Measurements from ENCODE around the gene ARIH1. TPM values are rescaled to one million over a fixed set of nuclear protein-coding genes. Genes with fewer than 3 reads are reported as not detected.

The ARIH1 gene
- total and polyA plus RNA-seq, 2 donors (not counting 3 experiments of a cell fraction or from before 2014, with no cell fraction given): 25.1 to 144 TPM

- intact Hi-C loops (cut with micrococcal nuclease) (no loop called here), dilution Hi-C loops (cut with MboI; ENCODE audit: extremely low pct_ligation_motif_present, low sequenced_read_pairs) (no loop called here)
- peaks cover 100% of the 10 kb centered on the region for H3K79me2 ChIP-seq (ENCODE audit: control insufficient read depth, insufficient read depth, low read length)
- FAIRE-seq (no peak), DNase-seq (ENCODE audit: low read depth, low spot score) (no peak)
- no peak overlapping the region for H3K27ac ChIP-seq (ENCODE audit: insufficient read depth, low read depth, low read length)
- no peak overlapping the region for H3K4me3 ChIP-seq (replicated peaks in 1 of 3; ENCODE audit: insufficient read depth in 1 of 3, low read depth in 1 of 3, low read length in 3 of 3)
- BruUV-seq (replicated peaks): no TSS peak
- no peak overlapping the region for H3K4me2 ChIP-seq (ENCODE audit: insufficient read depth, low read length)
- H3K36me3 ChIP-seq (ENCODE audit: control insufficient read depth in 2 of 2, extremely low read depth in 1 of 2, insufficient read depth in 2 of 2, low read length in 2 of 2): no peaks in the 10 kb centered on the region
- H3K9me1 ChIP-seq (replicated peaks; ENCODE audit: control insufficient read depth, extremely low read depth, insufficient read depth, low read length): no peaks in the 10 kb centered on the region
- H2AFZ ChIP-seq (ENCODE audit: low read depth, low read length): no peak overlapping the region
- no peaks in the 10 kb centered on the region for H3K9me3 ChIP-seq (replicated peaks; ENCODE audit: control insufficient read depth, insufficient read depth, low read length)
- H4K20me1 ChIP-seq (replicated peaks; ENCODE audit: control insufficient read depth, extremely low read depth, insufficient read depth, low read length): peaks cover 53% of the 10 kb centered on the region
- ChIA-PET POLR2A (no interaction called here), CTCF (interaction anchor here (0.6 to 3.4 kb wide), 3 partner anchors 14 to 25 kb away, joined by 3 to 9 read pairs (median 4); no protein-coding TSS in a partner anchor)
- TF ChIP-seq EZH2 (IDR thresholded peaks at IDR 0.05; ENCODE audit: borderline replicate concordance, low read depth, low read length, severe bottlenecking) (no peak), MAX (IDR thresholded peaks at IDR 0.05; ENCODE audit: insufficient read depth, insufficient read length) (no peak), JUN (IDR thresholded peaks at IDR 0.05; ENCODE audit: borderline replicate concordance, insufficient read depth, insufficient read length, low read depth) (no peak), CTCF (IDR thresholded peaks at IDR 0.05; ENCODE audit: extremely low read depth in 1 of 2, insufficient read depth in 1 of 2, low read depth in 1 of 2, low read length in 2 of 2) (no peak), POLR2A (IDR thresholded peaks at IDR 0.05; ENCODE audit: low read depth, low read length) (no peak), MYC (IDR thresholded peaks at IDR 0.05; ENCODE audit: low read depth, low read length) (no peak), POLR2AphosphoS5 (IDR thresholded peaks at IDR 0.05; ENCODE audit: insufficient read depth, low read depth, low read length) (no peak), FOS (IDR thresholded peaks at IDR 0.05; ENCODE audit: borderline replicate concordance, insufficient read depth, low read length) (no peak), GATA2 (IDR thresholded peaks at IDR 0.05; ENCODE audit: insufficient read depth, insufficient read length, low read depth, low read length) (no peak)
- H3K27me3 ChIP-seq (ENCODE audit: control insufficient read depth in 2 of 2, insufficient read depth in 2 of 2, low read length in 2 of 2): no peaks in the 10 kb centered on the region
- H3K9ac ChIP-seq (replicated peaks; ENCODE audit: extremely low read depth, insufficient read depth, low read length): no peak overlapping the region
- peaks cover 4% of the 10 kb centered on the region for H3K4me1 ChIP-seq (ENCODE audit: control insufficient read depth, extremely low read depth, insufficient read depth, low read length)
Measured at GRCh38 chr15:72493220-72493619, 19.1 kb downstream of the ARIH1 start.

Measured in endothelial cell of umbilical vein (primary cell).